Body of pancreas (tissue), 4 donors: ENCODE data around the gene TEAD3.

Source experiments
- POLR2A ChIP-seq, 3 donors: fragments of 450-650 bp; IDR thresholded peaks; one replicate each; pipeline ENCODE4 v1.6.1; 2016; ENCODE audit warnings: antibody characterized with exemption in 3 of 3, mild to moderate bottlenecking in 2 of 3
- TF ChIP-seq, protein P1 (sequence below), 7 experiments: fragments of 450-650 bp in 4 of 7; fragments of 200-600 bp in 3 of 7; sonication (generic) in 3 of 7; IDR thresholded peaks; one replicate each; pipeline ENCODE4 v1.5.1; 2016 to 2019; ENCODE audit warnings: antibody characterized with exemption in 7 of 7

DNA sequence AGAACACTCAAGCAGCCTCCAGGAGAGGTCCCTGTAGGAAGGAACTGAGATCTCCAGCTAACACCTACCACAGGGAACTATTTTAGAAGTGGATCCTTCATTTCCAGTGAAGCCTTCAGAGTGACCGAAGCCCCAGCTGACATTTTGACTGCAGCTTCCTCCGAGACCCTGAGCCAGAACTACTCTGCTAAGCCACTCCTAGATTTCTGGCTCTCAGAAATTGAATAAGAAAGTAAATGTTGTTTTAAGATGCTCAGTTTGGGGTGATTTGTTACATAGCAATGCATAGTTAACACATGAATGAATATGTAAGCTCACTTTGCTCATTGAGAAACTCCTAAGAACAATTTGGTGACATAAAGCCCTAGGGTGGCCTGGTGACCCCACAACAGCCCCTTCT is 10.3 kb upstream of the TEAD3 start:
- TF ChIP-seq, protein P1, sequence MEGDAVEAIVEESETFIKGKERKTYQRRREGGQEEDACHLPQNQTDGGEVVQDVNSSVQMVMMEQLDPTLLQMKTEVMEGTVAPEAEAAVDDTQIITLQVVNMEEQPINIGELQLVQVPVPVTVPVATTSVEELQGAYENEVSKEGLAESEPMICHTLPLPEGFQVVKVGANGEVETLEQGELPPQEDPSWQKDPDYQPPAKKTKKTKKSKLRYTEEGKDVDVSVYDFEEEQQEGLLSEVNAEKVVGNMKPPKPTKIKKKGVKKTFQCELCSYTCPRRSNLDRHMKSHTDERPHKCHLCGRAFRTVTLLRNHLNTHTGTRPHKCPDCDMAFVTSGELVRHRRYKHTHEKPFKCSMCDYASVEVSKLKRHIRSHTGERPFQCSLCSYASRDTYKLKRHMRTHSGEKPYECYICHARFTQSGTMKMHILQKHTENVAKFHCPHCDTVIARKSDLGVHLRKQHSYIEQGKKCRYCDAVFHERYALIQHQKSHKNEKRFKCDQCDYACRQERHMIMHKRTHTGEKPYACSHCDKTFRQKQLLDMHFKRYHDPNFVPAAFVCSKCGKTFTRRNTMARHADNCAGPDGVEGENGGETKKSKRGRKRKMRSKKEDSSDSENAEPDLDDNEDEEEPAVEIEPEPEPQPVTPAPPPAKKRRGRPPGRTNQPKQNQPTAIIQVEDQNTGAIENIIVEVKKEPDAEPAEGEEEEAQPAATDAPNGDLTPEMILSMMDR (IDR thresholded peaks at IDR 0.05): no peak
- no peak for TF ChIP-seq POLR2A (IDR thresholded peaks at IDR 0.05)
